Suprapubic skin (tissue), 4 donors: Measurements from ENCODE around the gene POLR2L. TPM values are rescaled to one million over a fixed set of nuclear protein-coding genes. Genes with fewer than 3 reads are reported as not detected.

Source experiments
- DNase-seq, 2 donors: peaks; one replicate each; pipeline ENCODE4 v3.0.0-alpha.2; 2019; ENCODE audit warnings: low spot score in 2 of 2
- H3K27ac ChIP-seq: fragments of 200-600 bp; sonication (generic); one replicate; pipeline ENCODE4 v1.5.1; 2019
- H3K27me3 ChIP-seq: fragments of 200-600 bp; sonication (generic); one replicate; pipeline ENCODE4 v1.5.1; 2019
- H3K36me3 ChIP-seq: fragments of 200-600 bp; sonication (generic); one replicate; pipeline ENCODE4 v1.5.1; 2019
- H3K4me1 ChIP-seq: fragments of 200-600 bp; sonication (generic); one replicate; pipeline ENCODE4 v1.5.1; 2019
- H3K4me3 ChIP-seq: fragments of 200-600 bp; sonication (generic); one replicate; pipeline ENCODE4 v1.5.1; 2019; ENCODE audit warnings: mild to moderate bottlenecking
- H3K9me3 ChIP-seq: fragments of 200-600 bp; sonication (generic); one replicate; pipeline ENCODE4 v1.5.1; 2019
- EP300 ChIP-seq: sonication (generic); formaldehyde crosslinking; IDR thresholded peaks from one replicate; pipeline ENCODE4 v1.6.1; 2017; ENCODE audit warnings: antibody characterized with exemption
- POLR2A ChIP-seq, 2 donors: fragments of 450-650 bp; IDR thresholded peaks; one replicate each; pipeline ENCODE4 v1.6.1; 2017; ENCODE audit warnings: antibody characterized with exemption in 2 of 2, mild to moderate bottlenecking in 2 of 2, moderate library complexity in 2 of 2
- POLR2AphosphoS5 ChIP-seq, 3 donors: sonication (generic); formaldehyde crosslinking; IDR thresholded peaks; one replicate each; pipeline ENCODE4 v1.6.1; 2017; ENCODE audit warnings: antibody characterized with exemption in 3 of 3
- WGBS: methylation state at CpG from one replicate; pipeline ENCODE4 v1.1.5; 2018; 5-methylcytosine and 5-hydroxymethylcytosine counted together
- total RNA-seq, 4 donors: library from RNA; depleted of rRNA; stranded (reverse); fragments of >200 nt; gene quantifications; one replicate each; pipeline ENCODE4 v1.1.0, GENCODE V29; 2016
- TF ChIP-seq, protein P1 (sequence below), 2 donors: fragments of 200-600 bp in 1 of 2; fragments of 450-650 bp in 1 of 2; sonication (generic) in 1 of 2; IDR thresholded peaks; one replicate each; pipeline ENCODE4 v1.5.1; 2016 to 2019; ENCODE audit warnings: antibody characterized with exemption in 2 of 2, mild to moderate bottlenecking in 1 of 2, moderate library complexity in 1 of 2

POLR2L gene
- total RNA-seq, result 10 to 100 TPM; 31.1 to 76.4 (median 56.4) TPM

GRCh38 chr11:842370-843002 lies at the start of gene POLR2L, which contains the start of gene TSPAN4:
Gene POLR2L (minus strand): TSS chr11:842529. CDS start chr11:842508, 21 bp downstream.
Gene TSPAN4 (plus strand): TSS chr11:842852. CDS start chr11:850305, 7,453 bp downstream.
- Histone ChIP-seq H3K4me1 (peaks cover 77% of the 10 kb centered on the region), H3K36me3 (peaks cover 30% of the 10 kb centered on the region), H3K4me3 (peak within 1 kb of the TSS; percentile 87), H3K9me3 (no peaks in the 10 kb centered on the region), H3K27ac (peak within 1 kb of the TSS; percentile 97), H3K27me3 (no peaks in the 10 kb centered on the region)
- peak; percentile 95 to 98 for DNase-seq
- TF ChIP-seq EP300 (no peak), POLR2A (IDR thresholded peaks at IDR 0.05) (peak; percentile 75 to 91), POLR2AphosphoS5 (IDR thresholded peaks at IDR 0.05) (peak; percentile 30 to 95 (median 56))
- TF ChIP-seq, protein P1, sequence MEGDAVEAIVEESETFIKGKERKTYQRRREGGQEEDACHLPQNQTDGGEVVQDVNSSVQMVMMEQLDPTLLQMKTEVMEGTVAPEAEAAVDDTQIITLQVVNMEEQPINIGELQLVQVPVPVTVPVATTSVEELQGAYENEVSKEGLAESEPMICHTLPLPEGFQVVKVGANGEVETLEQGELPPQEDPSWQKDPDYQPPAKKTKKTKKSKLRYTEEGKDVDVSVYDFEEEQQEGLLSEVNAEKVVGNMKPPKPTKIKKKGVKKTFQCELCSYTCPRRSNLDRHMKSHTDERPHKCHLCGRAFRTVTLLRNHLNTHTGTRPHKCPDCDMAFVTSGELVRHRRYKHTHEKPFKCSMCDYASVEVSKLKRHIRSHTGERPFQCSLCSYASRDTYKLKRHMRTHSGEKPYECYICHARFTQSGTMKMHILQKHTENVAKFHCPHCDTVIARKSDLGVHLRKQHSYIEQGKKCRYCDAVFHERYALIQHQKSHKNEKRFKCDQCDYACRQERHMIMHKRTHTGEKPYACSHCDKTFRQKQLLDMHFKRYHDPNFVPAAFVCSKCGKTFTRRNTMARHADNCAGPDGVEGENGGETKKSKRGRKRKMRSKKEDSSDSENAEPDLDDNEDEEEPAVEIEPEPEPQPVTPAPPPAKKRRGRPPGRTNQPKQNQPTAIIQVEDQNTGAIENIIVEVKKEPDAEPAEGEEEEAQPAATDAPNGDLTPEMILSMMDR (IDR thresholded peaks at IDR 0.05), result no peak
- WGBS, result no CpG with 5 or more reads among the region's 87 CpGs

DNA sequence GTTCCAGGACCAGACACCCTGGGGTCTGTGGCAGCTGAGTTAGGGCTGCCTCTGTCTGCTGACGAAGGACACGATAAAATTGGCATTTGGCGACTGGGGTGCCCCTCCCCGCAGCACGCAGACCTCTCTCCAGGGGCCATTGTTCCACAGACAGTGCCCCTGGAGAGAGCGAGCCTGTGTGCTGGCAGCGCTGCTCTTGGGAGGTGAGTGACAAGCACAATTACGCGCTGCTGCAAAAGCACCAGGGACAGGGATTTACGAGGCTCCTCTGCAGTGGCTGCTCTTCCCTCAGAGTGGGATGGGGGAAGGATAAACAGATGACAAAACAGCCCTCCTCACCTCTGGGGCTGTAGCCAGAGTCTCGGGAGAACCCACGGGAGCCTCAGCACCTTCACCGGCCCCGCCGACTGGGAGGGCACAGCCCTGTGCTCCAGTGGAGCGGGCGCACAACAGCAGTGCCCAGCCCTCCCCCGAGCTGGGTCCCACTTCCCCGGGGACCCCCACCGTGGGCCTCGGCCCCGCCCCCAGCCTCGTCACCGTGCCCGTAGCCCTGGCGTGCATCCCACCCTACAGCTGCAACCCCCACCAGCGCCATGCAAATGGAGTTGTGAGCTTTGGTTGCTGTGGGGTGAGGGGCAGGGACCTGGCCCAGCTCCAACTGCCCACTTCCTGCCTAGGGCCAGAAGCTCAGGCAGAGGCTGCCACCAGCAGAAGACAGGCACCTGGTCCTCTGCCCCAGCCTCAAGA lies 48.6 kb upstream of the POLR2L start:
- TF ChIP-seq EP300 (no peak), POLR2AphosphoS5 (IDR thresholded peaks at IDR 0.05) (no peak), POLR2A (IDR thresholded peaks at IDR 0.05) (no peak)
- TF ChIP-seq, protein P1 (IDR thresholded peaks at IDR 0.05), result no peak
- Histone ChIP-seq H3K36me3 (peaks cover 33% of the 10 kb centered on the region), H3K27ac (no peak overlapping the region), H3K4me1 (no peaks in the 10 kb centered on the region), H3K27me3 (no peaks in the 10 kb centered on the region), H3K4me3 (no peak overlapping the region), H3K9me3 (no peaks in the 10 kb centered on the region)
- 76% methylated on average over 14 of the region's 27 CpGs for WGBS
- DNase-seq, result no peak

GRCh38 chr11:889687-890475 lies 47.6 kb upstream of the POLR2L start:
- WGBS, result 90% methylated on average over 26 of the region's 32 CpGs
- Histone ChIP-seq H3K4me1 (no peaks in the 10 kb centered on the region), H3K4me3 (no peak overlapping the region), H3K27ac (no peak overlapping the region), H3K27me3 (no peaks in the 10 kb centered on the region), H3K9me3 (no peaks in the 10 kb centered on the region), H3K36me3 (peaks cover 32% of the 10 kb centered on the region)
- TF ChIP-seq POLR2AphosphoS5 (IDR thresholded peaks at IDR 0.05), result no peak
- TF ChIP-seq POLR2A (IDR thresholded peaks at IDR 0.05), result no peak
- TF ChIP-seq, protein P1 (IDR thresholded peaks at IDR 0.05), result no peak
- TF ChIP-seq EP300, result no peak
- no peak for DNase-seq

DNA sequence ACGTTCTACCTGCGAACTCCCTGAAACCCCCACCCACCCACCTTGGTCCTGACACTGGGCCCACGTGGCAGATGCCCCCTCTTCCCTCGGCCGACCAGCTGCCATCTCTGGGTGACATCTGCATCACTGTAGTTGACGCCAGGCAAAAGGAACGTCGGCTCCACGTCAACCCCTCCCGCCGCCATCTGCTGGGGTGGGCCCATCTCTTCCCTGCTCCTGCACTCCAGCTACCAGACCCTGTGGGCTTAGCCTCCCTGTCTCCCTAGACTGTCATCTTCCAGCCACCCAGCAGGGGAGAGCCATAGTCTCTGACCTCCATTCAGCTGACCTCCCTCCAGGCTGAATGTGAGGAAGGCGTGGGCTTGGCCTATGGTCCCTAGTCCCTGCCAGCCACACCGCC lies 46.9 kb upstream of the POLR2L start:
- no peak overlapping the region for H3K4me3 ChIP-seq
- DNase-seq, result no peak
- H3K4me1 ChIP-seq, result no peaks in the 10 kb centered on the region
- H3K36me3 ChIP-seq, result peaks cover 30% of the 10 kb centered on the region
- H3K9me3 ChIP-seq, result no peaks in the 10 kb centered on the region
- no peak overlapping the region for H3K27ac ChIP-seq
- TF ChIP-seq, protein P1 (IDR thresholded peaks at IDR 0.05), result no peak
- TF ChIP-seq EP300 (no peak), POLR2A (IDR thresholded peaks at IDR 0.05) (no peak), POLR2AphosphoS5 (IDR thresholded peaks at IDR 0.05) (no peak)
- no peaks in the 10 kb centered on the region for H3K27me3 ChIP-seq
- WGBS, result 90% methylated on average over 13 of the region's 13 CpGs
